Embryonic facial prominence (tissue), 1 donor: ENCODE data around the gene PPP1R13B.
"Not testable (repeated sequence)": the region's sequence is repeated elsewhere in the genome, so short reads cannot be mapped to it uniquely, and the experiment has no call there.

Experiments used
- DNase-seq: peaks from one replicate; pipeline ENCODE4 v3.0.0-alpha.2; 2016; ENCODE audit errors: extremely low spot score

The PPP1R13B gene

DNA sequence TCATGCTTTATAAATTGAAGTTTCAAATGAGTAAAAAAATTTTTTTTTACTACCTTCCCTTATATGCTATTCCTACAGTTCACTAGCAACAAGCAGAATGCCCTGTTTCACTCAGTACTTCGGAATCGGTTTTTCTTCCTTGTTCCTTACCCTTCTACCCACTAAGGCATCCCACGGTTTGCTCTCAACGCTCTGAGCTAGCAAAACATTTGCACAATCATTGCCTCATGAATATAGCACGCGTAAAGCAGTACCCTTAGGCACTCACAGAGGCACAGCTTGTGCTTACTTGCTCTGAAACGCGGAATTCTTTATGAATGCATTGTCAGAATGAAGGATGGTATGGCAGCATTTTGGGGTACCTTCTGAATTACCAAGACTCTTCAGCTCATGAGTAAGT lies 45.0 kb downstream of the PPP1R13B start:
- DNase-seq: no peak

DNA sequence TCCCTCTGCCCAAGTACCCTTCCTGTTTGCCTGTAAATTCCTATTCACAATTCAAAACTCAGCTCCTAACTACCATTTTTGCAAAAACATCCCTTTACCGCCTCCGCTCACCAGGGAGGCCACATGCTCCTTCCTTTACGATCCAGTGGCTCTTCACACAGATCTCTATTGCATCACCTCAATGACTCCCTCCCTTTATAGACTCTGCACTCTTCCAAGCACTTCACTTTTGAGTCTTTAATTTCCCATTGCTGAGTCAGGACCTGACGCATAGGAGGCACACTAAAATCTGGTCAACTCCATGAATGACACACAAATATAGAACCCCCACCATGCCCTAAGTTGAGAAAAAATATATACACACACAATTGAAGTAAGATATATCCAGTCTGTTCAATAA lies 45.9 kb downstream of the PPP1R13B start:
- no peak for DNase-seq

DNA sequence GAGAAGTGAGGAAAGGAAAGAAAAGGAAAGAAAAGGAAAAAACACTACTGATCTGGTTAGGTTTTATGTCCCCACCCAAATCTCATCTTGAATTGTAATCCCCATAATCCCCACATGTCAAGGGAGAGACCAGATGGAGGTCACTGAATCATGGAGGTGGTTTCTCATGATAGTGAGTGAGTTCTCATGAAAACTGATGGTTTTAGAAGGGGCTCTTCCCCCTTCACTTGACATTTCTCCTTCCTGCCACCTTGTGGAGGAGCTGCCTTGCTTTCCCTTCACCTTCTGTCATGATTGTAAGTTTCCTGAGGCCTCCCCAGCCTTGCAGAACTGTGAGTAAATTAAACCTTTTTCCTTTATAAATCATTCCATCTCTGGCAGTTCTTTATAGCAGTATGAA lies 54.2 kb downstream of the PPP1R13B start:
- not testable (repeated sequence) for DNase-seq

DNA sequence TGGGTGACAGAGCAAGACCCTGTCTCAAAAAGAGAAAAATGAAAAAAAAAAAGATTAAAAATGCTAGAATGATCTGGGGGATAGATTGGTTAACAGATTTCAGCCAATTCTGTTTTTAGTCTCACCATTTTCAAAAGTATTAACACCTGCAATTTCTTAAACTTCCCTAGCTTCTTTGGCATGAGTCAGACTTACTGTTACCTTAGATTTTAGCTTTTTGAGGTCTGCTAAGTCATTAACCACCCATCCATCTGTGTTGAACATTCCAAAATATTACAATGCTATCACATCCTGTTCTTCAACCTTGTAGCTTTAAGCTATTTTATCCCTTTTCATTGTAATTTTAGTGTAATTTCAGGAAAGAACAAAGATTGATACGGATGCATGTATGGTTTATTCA lies 59.3 kb downstream of the PPP1R13B start:
- no peak for DNase-seq

DNA sequence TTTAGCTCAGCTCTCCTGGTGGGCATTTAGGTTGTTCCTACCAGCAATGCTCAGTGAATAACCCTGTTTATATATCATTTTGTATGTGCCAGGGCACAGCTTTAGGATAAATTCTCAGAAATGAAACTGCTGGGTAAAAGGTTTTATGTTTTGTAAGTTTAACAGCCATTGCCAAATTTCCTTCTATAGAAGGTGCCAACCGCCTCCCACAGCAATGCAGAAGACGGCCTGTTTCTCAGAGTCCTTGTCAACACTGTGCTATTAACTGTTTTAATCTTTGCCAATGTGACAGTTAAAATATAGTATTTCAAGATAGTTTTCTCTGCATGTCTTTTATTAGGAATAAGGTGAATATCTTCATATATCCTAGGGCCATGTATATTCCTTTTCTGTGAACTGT lies 65.0 kb downstream of the PPP1R13B start:
- no peak for DNase-seq

DNA sequence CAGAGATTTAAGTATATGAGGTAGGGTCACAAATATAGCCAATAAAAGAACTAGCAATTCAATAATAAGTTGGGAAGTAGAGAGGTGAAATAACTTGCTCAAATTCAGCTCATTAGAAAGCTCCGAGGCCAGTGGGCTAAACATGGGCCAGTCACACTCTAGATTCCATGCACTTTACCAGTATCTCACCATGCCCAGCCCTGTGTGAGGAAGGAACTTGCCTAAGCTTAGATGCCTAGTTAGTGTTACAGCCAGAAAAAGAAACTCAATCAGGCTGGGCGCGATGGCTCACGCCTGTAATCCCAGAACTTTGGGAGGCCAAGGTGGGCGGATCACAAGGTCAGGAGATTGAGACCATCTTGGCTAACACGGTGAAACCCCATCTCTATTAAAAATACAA lies 71.1 kb downstream of the PPP1R13B start:
- not testable (repeated sequence) for DNase-seq

DNA sequence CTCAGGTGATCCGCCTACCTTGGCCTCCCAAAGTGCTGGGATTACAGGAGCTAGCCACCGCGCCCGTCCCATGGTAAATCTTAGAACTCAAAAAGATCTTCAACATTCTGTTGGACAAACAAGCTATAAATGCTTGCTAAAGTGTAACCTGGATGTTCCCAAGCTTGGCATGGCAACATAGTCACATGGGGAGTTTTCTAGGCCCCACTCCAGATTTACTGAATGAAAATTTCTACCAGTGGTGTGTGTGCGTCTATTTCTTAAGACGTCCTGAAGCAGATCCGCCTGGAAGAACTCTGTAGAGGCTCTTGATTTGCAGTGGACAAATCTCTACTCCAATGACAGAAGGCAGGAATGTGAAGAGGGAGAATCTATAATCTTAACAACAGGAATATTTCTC lies 71.9 kb downstream of the PPP1R13B start:
- DNase-seq: no peak

DNA sequence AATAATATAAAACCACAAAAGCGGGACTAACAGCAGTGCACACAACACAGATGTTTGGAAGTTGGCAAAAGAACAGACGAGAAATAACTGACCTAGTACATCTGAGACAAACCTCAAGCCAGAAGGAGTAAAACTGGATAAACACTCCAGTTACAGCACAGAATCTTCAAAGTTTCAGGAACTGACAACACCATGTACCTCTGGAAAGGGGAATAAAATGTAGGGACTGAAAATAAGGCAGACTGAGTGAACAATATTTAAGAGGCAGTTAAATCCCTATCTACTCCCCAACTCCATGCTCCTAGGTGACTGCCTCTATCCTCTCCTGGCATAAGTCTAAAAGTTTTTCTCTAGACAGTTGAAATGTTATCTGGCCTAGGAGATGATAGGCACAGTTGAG lies 73.9 kb downstream of the PPP1R13B start:
- DNase-seq: no peak

- no peak for DNase-seq
Measured at GRCh38 chr14:103772078-103772712, 75.2 kb downstream of the PPP1R13B start.

- no peak for DNase-seq
Measured at GRCh38 chr14:103770902-103771301, 76.5 kb downstream of the PPP1R13B start.

- no peak for DNase-seq
Measured at GRCh38 chr14:103770500-103770899, 76.9 kb downstream of the PPP1R13B start.

DNA sequence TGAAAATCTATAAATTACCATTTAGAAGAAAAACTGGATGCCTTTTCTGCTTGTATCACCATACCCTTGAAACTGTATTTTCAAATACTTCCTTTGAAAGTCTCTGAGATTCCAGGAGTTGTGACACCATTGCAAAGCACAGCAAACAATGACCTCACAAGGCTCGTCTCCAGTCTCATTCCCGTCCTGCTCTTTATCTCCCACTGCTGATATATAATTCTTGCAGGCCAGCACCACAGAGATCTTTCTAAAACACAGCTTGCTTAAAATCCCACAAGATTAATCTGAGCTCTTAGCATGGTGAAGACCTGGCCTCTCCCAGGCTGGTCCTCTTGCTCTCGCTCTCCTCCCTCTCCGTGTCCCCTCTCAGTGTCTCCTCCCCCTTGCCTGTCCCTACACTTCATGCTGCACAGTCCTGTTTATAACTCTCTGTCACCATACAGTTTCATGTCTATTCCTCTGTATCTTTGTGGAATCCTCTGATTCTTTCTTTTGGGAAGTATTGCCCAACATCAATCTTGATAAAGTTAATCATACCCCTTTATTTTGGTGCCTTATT lies 80.0 kb downstream of the PPP1R13B start:
- DNase-seq: no peak

GRCh38 chr14:103765526-103765925 lies 81.8 kb downstream of the PPP1R13B start:
- DNase-seq: no peak

DNA sequence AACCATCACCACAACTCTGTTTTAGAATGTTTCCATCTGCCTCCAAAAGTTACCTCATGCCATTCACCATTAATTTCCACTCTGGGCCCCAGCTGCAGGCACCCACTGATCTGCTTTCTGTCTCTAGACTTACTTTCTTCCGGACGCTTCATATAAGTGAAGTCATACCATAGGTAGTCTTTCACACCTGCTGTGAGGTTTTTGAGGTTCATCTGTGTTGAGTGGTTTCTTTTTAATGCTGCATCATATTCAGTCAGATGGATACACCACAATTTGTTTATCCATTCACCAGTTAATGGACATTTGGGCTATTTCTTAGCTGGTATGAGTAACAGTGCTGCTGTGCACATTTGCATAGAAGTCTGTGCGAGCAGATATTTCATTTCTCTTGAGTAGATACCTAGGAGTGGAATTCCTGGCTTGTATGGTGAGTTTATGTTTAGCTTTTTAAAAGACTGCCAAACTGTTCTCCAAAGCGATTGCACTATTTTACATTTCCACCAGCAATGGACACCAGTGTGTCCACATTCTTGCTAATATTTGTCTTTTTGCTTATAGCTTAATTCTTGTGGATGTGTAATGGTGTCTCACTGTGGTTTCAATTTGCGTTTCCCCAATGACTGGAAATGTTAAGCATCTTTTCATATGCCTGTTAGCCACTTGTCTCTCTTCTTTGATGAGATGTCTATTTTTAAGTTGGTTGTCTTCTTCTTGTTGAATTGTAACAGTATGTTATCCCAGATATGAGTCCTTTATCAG lies 83.5 kb downstream of the PPP1R13B start:
- DNase-seq: no peak

- DNase-seq: no peak
Measured at GRCh38 chr14:103762541-103762940, 84.8 kb downstream of the PPP1R13B start.

GRCh38 chr14:103762036-103762435 lies 85.3 kb downstream of the PPP1R13B start:
- DNase-seq: no peak

DNA sequence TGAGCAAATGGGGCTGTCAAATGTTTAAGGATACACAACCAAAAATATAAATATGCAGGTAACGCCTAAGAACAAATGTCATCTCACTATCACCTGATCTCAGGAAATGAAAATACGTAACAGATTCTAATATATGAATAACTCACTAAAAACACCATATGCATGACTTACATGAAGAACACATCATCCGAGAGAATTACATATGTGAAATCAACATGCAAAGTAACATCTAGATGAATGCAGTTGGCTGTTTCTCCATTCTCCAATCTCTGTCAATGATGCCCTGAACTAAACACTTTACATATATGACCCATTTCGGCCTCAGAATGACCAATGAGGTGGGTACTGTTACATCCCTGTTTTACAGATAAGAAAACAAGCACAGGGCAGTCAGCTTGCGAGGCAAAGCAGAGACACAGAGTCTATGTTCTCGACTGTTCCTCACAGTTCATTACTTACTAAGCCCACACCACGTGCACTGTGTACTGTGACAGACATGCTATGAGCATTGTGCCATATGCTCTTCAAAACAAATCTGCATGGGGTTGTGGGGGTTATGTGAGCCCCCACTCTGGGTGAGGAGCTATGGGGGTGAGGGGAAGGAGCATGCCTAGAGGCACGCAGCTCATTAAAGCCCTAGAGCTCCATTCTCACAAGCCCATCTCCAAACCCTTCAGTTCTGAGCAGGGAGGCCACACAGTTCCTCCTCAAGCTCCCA lies 89.2 kb downstream of the PPP1R13B start:
- DNase-seq: no peak

DNA sequence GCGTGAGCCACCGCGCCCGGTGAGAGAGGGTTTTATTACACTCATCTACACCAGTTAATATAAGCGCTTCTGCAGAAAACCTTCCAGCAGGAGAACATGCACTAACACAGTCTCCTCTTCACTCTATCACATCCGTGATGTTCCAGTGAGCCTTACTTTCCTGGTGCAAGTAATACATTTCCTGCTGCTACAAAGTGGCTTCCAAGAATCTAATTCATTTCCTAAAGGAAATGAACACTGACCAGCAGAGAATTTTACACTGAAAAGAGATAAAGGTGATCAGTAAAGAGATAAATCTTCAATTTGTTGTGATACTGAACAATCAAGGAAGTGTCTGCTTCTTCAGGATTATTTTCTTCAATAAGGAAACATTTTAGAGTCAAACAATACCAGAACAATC lies 92.3 kb downstream of the PPP1R13B start:
- no peak for DNase-seq

DNA sequence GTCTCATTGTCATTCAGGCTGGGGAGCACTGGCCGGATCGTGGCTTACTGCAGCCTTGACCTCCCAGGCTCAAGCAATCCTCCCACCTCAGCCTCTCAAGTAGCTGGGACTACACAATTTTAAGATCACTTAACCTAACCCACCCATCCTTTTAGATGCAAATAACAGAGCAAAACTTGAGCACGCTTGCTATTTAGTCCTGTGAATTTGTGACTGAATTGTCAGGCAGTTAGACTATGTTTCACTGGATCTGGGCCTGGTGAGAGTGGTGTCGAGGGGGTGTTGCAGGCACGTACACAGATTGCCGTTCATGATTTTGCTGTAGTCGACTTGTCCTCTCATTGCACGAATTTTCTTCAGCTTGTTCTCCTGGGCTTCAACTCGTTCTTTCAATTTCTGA lies 93.6 kb downstream of the PPP1R13B start:
- no peak for DNase-seq

DNA sequence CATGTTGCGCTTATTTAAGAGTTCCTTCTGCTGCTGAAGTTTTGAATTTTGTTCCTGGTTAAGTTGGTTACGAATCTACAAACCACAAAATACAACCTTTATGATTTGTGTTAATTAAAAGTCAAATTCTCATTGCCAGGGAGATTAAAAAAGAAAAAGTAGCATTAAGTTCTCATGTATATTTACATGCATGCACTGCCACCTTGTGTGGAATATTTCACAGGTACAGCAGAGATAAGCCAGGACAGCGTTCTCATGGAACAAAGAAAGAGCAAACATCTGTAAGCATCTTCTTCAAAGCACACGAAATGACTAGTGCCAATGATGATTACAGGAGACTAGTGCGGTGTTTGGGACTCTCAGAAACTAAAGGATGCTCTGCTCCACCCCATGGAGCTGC lies 97.5 kb downstream of the PPP1R13B start:
- no peak for DNase-seq

- DNase-seq: no peak
Measured at GRCh38 chr14:103749452-103749851, 97.9 kb downstream of the PPP1R13B start.

GRCh38 chr14:103748534-103748857 lies 98.9 kb downstream of the PPP1R13B start:
- DNase-seq: no peak

- DNase-seq: no peak
Measured at GRCh38 chr14:103746701-103747100, 100.7 kb downstream of the PPP1R13B start.
